NOMO-1 treated with DMSO at 0.1 percent for 48 hours (cell line): ENCODE results near the gene COL11A1.
"Not testable (repeated sequence)": the region's sequence is repeated elsewhere in the genome, so short reads cannot be mapped to it uniquely, and the experiment has no call there.

Experiments used
- DNase-seq: peaks from one replicate; lab custom pipeline; 2025; ENCODE audit not compliant: unreplicated experiment; lab: John Stamatoyannopoulos, UW

Gene COL11A1

GRCh38 chr1:103084181-103084580 lies 24.1 kb downstream of the COL11A1 start:
- no peak for DNase-seq

GRCh38 chr1:103075316-103076000 lies 32.9 kb downstream of the COL11A1 start:
- DNase-seq, result no peak

GRCh38 chr1:103074224-103074623 lies 34.1 kb downstream of the COL11A1 start:
- DNase-seq, result no peak

GRCh38 chr1:103069201-103069600 lies 39.1 kb downstream of the COL11A1 start:
- no peak for DNase-seq

- DNase-seq, result no peak
Measured at GRCh38 chr1:103063921-103064320, 44.4 kb downstream of the COL11A1 start.

- DNase-seq, result no peak
Measured at GRCh38 chr1:103058391-103058790, 49.9 kb downstream of the COL11A1 start.

GRCh38 chr1:103056423-103056822 lies 51.9 kb downstream of the COL11A1 start:
- DNase-seq, result no peak

GRCh38 chr1:103028110-103028509 lies 80.2 kb downstream of the COL11A1 start:
- not testable (repeated sequence) for DNase-seq

GRCh38 chr1:103025858-103026409 lies 82.4 kb downstream of the COL11A1 start:
- no peak for DNase-seq

- DNase-seq, result no peak
Measured at GRCh38 chr1:103024051-103024450, 84.3 kb downstream of the COL11A1 start.

GRCh38 chr1:103002005-103002404 lies 106.3 kb downstream of the COL11A1 start:
- no peak for DNase-seq

- DNase-seq, result no peak
Measured at GRCh38 chr1:102978874-102979273, 129.4 kb downstream of the COL11A1 start.

GRCh38 chr1:102977292-102977691 lies 131.0 kb downstream of the COL11A1 start:
- DNase-seq, result no peak

GRCh38 chr1:102970496-102971078 lies 137.7 kb downstream of the COL11A1 start:
- DNase-seq, result peak; percentile 2

- no peak for DNase-seq
Measured at GRCh38 chr1:102967786-102968185, 140.5 kb downstream of the COL11A1 start.

- no peak for DNase-seq
Measured at GRCh38 chr1:102961549-102961948, 146.8 kb downstream of the COL11A1 start.

- DNase-seq, result no peak
Measured at GRCh38 chr1:102954576-102954975, 153.7 kb downstream of the COL11A1 start.

- DNase-seq, result no peak
Measured at GRCh38 chr1:102952400-102952799, 155.9 kb downstream of the COL11A1 start.

GRCh38 chr1:102942324-102942723 lies 166.0 kb downstream of the COL11A1 start:
- no peak for DNase-seq

GRCh38 chr1:102941366-102941947 lies 166.9 kb downstream of the COL11A1 start:
- no peak for DNase-seq

- DNase-seq, result no peak
Measured at GRCh38 chr1:102937401-102937800, 170.9 kb downstream of the COL11A1 start.

GRCh38 chr1:102933362-102933761 lies 175.0 kb downstream of the COL11A1 start:
- not testable (repeated sequence) for DNase-seq
